NCI-H1417 (cell line): ENCODE measurements around the gene PAH.
"Not testable (repeated sequence)": the region's sequence is repeated elsewhere in the genome, so short reads cannot be mapped to it uniquely, and the experiment has no call there.

Experiments used
- DNase-seq, 3 experiments: peaks; one replicate each; lab custom pipeline; 2025; lab: John Stamatoyannopoulos, UW

The PAH gene

GRCh38 chr12:102900389-102900788 is 16.7 kb downstream of the PAH start:
- DNase-seq: no peak

DNA sequence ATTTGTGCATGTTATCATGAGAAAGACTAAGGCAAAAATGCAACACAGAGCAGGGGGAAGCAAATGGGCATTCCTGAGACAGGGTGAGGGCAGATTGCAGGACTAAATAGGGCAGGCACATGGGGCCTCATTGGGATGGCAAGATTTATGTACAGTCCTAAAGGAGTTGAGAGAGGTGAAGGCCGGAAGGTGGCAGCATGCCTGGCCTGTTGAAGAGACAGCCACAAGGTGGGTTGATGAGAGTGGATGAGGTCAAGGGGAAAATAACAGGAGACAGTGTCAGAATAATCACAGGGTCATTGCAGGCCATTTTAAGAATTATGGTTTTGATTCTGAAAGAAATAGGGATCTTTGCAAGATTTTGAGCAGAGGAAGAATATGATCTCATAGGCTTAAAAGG is 21.0 kb downstream of the PAH start:
- no peak for DNase-seq

- DNase-seq: no peak
Measured at GRCh38 chr12:102891756-102892155, 25.3 kb downstream of the PAH start.

DNA sequence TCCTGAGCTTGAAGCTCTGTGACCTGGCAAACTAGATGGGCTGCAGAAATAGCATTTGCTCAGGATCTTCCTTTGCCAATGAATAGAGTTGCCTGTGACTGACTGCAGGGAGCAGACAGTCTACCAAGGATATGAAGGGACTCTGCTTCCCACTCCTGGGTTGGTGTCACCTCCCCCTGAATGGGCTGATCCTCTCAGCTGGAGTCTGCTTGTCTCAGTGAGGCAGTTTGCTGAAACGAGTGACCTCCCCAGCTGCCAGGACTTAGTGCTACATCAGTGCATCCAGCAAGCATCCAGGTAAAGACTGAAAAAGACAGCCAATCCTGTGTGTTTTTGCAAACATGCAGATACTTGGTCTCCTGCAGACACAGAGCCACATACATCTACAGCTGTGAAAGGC is 28.5 kb downstream of the PAH start:
- DNase-seq: peak in 1 of 3 experiments; percentile 16

- DNase-seq: no peak
Measured at GRCh38 chr12:102885043-102885932, 31.8 kb downstream of the PAH start.

- peak; percentile 66 to 85 (median 82) for DNase-seq
Measured at GRCh38 chr12:102883204-102883799, 33.7 kb downstream of the PAH start.

- DNase-seq: no peak
Measured at GRCh38 chr12:102880783-102881182, 36.3 kb downstream of the PAH start.

- DNase-seq: peak; percentile 81 to 98 (median 91)
Measured at GRCh38 chr12:102879144-102879763, 37.8 kb downstream of the PAH start.

DNA sequence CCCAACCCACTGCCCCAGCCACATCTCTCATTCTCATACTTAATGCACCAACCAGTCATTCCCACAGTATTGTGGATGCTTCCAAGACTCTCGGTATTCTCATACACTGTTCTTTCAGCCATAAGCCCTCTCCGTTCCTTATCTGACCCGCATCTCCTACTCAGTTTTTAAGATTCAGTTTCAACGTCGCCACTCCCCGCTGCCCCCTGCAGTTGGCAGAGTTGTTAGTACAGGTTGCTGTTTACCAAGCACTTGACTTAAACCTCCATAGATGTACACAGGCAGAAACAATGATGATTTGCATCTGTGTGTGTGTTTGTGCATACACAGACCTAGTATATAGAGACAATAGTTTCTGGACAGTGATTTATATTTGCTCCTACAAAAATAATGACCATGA is 40.2 kb downstream of the PAH start:
- peak; percentile 24 to 86 (median 65) for DNase-seq

DNA sequence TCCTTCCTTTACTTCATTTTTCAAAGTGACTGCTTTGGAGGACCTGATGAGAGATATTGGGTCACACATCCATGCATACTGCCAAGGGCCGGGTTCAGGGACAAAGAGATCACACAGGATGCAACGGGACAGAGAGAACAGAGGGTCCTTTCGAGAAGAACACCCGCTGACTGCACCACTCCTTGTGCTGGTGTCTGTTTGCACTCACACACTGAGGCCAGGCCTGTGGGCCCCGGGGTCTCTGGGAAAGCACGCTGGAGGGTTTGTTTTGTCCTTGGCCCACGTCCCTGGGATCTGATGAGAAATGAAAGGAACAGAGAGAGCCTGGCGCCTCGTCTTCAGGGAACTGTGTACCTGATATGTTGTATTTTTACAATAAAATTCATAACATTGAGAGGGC is 42.2 kb downstream of the PAH start:
- no peak for DNase-seq

- no peak for DNase-seq
Measured at GRCh38 chr12:102873077-102873476, 44.0 kb downstream of the PAH start.

DNA sequence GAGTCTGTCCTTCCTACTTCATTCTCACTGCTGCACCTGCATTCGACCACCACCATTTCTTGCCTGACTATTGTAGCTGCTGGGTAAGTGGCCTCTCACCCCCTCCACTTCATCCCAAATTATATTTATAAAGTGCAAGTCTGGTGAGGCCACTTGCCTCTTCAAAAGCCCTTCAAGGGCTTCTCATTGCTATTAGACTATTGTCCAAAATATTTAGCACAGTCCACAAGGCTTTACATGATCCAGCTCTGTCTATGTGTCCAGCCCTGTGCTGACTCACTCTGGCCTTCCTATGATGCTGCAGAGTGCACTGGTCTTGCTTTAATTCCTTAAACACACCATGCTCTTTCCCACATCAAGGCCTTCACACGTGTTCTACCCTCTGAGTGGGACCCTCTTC is 46.0 kb downstream of the PAH start:
- peak in 2 of 3 experiments; percentile 17 to 80 for DNase-seq

DNA sequence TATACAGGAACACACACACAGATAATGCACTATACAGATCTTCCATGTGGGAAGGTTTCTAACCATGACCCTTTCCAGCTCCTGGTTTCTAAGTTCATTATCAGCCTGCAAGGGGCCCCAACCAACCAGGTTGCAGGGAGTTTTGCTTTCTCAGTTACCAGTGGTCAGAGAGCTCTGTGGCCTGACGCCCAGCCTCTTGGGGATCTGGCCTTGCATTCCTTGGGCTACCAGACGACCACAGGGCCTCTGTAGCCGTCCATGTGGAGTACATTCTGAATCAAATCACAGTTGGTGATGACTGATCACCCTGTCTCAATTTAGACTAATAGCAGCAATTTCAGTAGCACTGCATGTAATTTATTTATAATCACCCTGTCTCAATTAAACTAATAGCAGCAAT is 47.5 kb downstream of the PAH start:
- DNase-seq: peak in 2 of 3 experiments; percentile 64 to 93

- DNase-seq: peak in 2 of 3 experiments; percentile 59 to 86
Measured at GRCh38 chr12:102865821-102866615, 51.0 kb downstream of the PAH start.

GRCh38 chr12:102862486-102862885 is 54.6 kb downstream of the PAH start:
- DNase-seq: no peak

DNA sequence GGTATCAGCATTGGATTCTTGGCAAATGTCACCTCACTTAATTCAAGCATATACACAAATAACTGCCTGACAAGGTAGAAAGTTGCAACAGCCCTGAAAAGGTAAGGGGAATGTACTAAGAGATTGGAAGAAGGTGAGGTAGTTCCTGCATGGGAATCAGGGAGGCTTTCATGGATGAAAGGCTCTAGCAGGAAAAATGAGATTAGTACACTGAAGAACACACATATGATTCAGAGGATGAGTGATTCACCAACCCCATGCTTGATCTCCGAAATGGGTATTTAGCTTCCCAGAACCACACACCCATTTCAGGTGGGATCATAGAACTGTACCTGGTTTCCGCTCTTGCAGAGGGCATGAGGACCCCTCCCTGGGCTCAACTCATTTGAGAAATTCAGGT is 65.8 kb downstream of the PAH start:
- no peak for DNase-seq

- DNase-seq: no peak
Measured at GRCh38 chr12:102849722-102850447, 67.2 kb downstream of the PAH start.

DNA sequence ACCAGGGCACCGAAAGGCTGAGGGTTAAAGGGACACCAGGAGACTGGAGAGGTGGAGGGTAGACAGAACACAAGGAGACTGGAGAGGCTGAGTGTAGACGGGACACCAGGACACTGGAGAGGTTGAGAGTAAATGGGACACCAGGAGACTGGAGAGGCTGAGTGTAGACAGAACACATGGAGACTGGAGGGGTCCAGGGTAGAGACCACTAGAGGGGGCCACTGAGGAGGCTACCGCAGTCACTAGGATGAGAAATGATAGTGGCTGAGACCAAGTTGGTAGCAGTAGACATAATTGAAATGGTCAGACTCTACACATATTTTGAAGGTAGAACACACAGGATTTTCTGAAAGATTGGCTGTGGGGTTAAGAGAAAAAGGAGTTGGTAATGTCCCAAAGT is 68.2 kb downstream of the PAH start:
- DNase-seq: no peak

- no peak for DNase-seq
Measured at GRCh38 chr12:102847131-102847530, 69.9 kb downstream of the PAH start.

- DNase-seq: no peak
Measured at GRCh38 chr12:102833687-102834441, 83.2 kb downstream of the PAH start.

- not testable (repeated sequence) for DNase-seq
Measured at GRCh38 chr12:102832826-102833225, 84.2 kb downstream of the PAH start.
